Measurements from ENCODE around the gene GABRB1.

DNA sequence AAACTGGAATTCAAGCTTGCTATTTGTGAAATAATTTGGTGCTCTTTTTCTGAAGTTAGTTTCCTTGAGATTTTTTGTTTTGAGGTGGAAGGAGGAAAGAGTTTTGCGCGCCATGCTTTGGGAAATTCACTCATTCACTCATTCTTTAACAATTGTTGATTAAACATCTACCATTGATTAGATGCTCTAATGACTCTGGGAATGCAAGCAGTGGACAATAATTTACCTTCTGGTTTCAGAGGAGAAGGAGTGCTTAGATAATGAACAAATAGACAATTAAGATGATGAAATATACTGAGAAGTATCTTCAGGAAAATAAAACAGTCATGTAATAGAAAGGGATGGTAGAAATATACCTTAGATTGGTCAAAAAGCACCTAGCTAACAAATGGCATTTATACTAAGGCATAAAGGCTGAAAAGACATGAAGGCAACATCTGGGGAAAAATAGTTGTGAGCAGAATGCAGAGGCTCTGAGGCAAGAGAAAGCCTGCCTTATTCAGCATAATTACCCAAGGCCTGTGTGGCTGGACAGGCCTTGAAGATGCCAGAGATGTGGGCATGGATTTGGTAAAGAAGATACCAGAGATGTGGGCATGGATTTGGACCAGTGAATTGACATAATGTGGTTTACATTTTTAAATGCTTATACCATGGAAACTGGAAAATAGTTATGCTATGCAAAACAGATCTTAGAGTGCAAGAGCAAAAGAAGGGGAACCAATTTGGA lies 434.9 kb downstream of the GABRB1 start:
- TF ChIP-seq, protein P1, sequence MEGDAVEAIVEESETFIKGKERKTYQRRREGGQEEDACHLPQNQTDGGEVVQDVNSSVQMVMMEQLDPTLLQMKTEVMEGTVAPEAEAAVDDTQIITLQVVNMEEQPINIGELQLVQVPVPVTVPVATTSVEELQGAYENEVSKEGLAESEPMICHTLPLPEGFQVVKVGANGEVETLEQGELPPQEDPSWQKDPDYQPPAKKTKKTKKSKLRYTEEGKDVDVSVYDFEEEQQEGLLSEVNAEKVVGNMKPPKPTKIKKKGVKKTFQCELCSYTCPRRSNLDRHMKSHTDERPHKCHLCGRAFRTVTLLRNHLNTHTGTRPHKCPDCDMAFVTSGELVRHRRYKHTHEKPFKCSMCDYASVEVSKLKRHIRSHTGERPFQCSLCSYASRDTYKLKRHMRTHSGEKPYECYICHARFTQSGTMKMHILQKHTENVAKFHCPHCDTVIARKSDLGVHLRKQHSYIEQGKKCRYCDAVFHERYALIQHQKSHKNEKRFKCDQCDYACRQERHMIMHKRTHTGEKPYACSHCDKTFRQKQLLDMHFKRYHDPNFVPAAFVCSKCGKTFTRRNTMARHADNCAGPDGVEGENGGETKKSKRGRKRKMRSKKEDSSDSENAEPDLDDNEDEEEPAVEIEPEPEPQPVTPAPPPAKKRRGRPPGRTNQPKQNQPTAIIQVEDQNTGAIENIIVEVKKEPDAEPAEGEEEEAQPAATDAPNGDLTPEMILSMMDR (IDR thresholded peaks at IDR 0.05): no peak
- no peak for TF ChIP-seq POLR2A (IDR thresholded peaks at IDR 0.05)
- TF ChIP-seq POLR2AphosphoS5 (IDR thresholded peaks at IDR 0.05): no peak

All from prostate gland (tissue), 2 donors.